T-cell (primary cell): Measurements from ENCODE around the gene CELF2. TPM values are rescaled to one million over a fixed set of nuclear protein-coding genes. Genes with fewer than 3 reads are reported as not detected.

Experiments
- ATAC-seq, 4 experiments: fragments of 200-7000 bp in 3 of 4; fragments of 150-1000 bp in 1 of 4; cut with Tn5 transposase; replicated peaks in 1 of 4; 1 replicate in 3 of 4; 2 replicates in 1 of 4; pipeline ENCODE4 v1.10.0; 2021; ENCODE audit warnings: moderate library complexity in 3 of 4, mild to moderate bottlenecking in 2 of 4, moderate number of reproducible peaks in 1 of 4
- CTCF ChIA-PET, 2 donors: fragments of 300-600 bp; sonication (Branson Sonifier 250); formaldehyde crosslinking; loops; one replicate each; lab custom pipeline; 2022; ENCODE audit warnings: antibody characterized with exemption in 2 of 2; lab: Charles Lee
- POLR2A ChIA-PET, 2 donors: fragments of 300-600 bp; sonication (Branson Sonifier 250); formaldehyde crosslinking; loops; one replicate each; lab custom pipeline; 2022; ENCODE audit warnings: antibody characterized with exemption in 2 of 2; lab: Charles Lee
- DNase-seq, 35 experiments: peaks; one replicate each; pipeline versions ENCODE4 v3.0.0 to v3.0.0-alpha.2; 2013 to 2023
- H3K27ac ChIP-seq: one replicate; pipeline ENCODE4 v1.5.1; 2013; ENCODE audit warnings: low read length
- H3K27me3 ChIP-seq, 2 experiments: replicated peaks in 1 of 2; 1 replicate in 1 of 2; 2 replicates in 1 of 2; pipeline versions ENCODE4 v1.6.1 to v1.7.0; 2013; ENCODE audit warnings: low read length in 1 of 2, mixed read lengths in 1 of 2; ENCODE audit not compliant: control insufficient read depth in 2 of 2, insufficient read depth in 2 of 2; ENCODE audit errors: extremely low read depth in 1 of 2
- H3K36me3 ChIP-seq, 2 donors: 1 replicate in 1 of 2; 2 replicates in 1 of 2; pipeline versions ENCODE4 v1.6.1 to v1.7.0; 2013; ENCODE audit warnings: low read length in 1 of 2; ENCODE audit not compliant: control insufficient read depth in 2 of 2, insufficient read depth in 1 of 2; ENCODE audit errors: extremely low read depth in 1 of 2
- H3K4me1 ChIP-seq, 2 experiments: 1 replicate in 1 of 2; 2 replicates in 1 of 2; pipeline versions ENCODE4 v1.6.1 to v1.7.0; 2013; ENCODE audit warnings: low read length in 2 of 2, mixed read lengths in 1 of 2; ENCODE audit not compliant: insufficient read depth in 2 of 2, control insufficient read depth in 1 of 2; ENCODE audit errors: extremely low read depth in 1 of 2
- H3K4me3 ChIP-seq, 2 donors: 1 replicate in 1 of 2; 2 replicates in 1 of 2; pipeline versions ENCODE4 v1.5.1 to v1.7.0; 2013; ENCODE audit warnings: mild to moderate bottlenecking in 2 of 2, low read length in 1 of 2, moderate library complexity in 1 of 2; ENCODE audit not compliant: control insufficient read depth in 1 of 2; ENCODE audit errors: extremely low read depth in 1 of 2
- H3K9me3 ChIP-seq: 2 replicates; pipeline ENCODE4 v1.7.0; 2013
- H3K27ac Mint-ChIP-seq, 2 donors: one replicate each; pipeline ENCODE4 v1.8.0; 2020 to 2021; ENCODE audit warnings: mild to moderate bottlenecking in 2 of 2, mixed read lengths in 2 of 2
- H3K27me3 Mint-ChIP-seq, 2 donors: one replicate each; pipeline ENCODE4 v1.8.0; 2021 to 2022; ENCODE audit warnings: mixed read lengths in 2 of 2
- H3K36me3 Mint-ChIP-seq: one replicate; pipeline ENCODE4 v1.8.0; 2021; ENCODE audit warnings: mixed read lengths
- H3K4me1 Mint-ChIP-seq, 3 donors: one replicate each; pipeline ENCODE4 v1.8.0; 2020 to 2022; ENCODE audit warnings: mixed read lengths in 3 of 3, mild to moderate bottlenecking in 1 of 3
- H3K4me3 Mint-ChIP-seq, 3 donors: one replicate each; pipeline ENCODE4 v1.8.0; 2020 to 2022; ENCODE audit warnings: mild to moderate bottlenecking in 3 of 3, mixed read lengths in 3 of 3, moderate library complexity in 3 of 3
- H3K9me3 Mint-ChIP-seq, 3 donors: one replicate each; pipeline ENCODE4 v1.8.0; 2020 to 2022; ENCODE audit warnings: mixed read lengths in 3 of 3
- WGBS: methylation state at CpG from one replicate; pipeline ENCODE4 v1.1.5; 2013; ENCODE audit warnings: missing lambda C conversion rate; ENCODE audit not compliant: insufficient coverage; 5-methylcytosine and 5-hydroxymethylcytosine counted together
- total RNA-seq, 35 experiments: library from RNA in 6 of 35; stranded (reverse) in 6 of 35; fragments of 120-200 nt in 1 of 35; gene quantifications; one replicate each; pipeline versions ENCODE4 v1.2.1 to v1.2.4 and lab custom pipeline; 2013 to 2026

Gene CELF2
- total RNA-seq, 5 donors from 2014 or later (not counting 1 experiment from before 2014, with no cell fraction given): 149 to 225 (median 166) TPM

DNA sequence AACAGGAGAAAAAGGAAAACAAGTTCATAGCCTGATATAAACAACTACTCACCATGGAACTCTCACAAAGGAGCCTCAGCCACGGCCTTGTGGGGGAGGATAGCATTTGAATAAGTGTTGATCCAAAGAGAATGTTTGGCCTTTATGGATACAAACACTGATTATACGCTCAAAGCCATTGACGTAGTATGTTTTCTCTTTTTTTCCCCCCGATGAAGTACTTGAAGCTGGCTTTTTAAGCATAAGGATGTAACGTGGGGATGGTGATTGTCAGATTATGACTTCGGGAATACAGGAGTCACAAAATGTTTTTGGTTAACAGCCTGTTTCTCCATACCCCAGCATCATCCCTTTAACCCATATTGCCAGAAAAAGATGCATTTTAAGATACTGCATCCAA is 39.8 kb downstream of the CELF2 start:
- Mint-ChIP-seq H3K27ac (no peak overlapping the region), H3K4me3 (no peak overlapping the region), H3K4me1 (no peaks in the 10 kb centered on the region), H3K27me3 (peaks cover 14 to 18% of the 10 kb centered on the region in 2 donors), H3K9me3 (no peaks in the 10 kb centered on the region), H3K36me3 (no peaks in the 10 kb centered on the region)
- Histone ChIP-seq H3K27me3 (peaks cover 0 to 9% of the 10 kb centered on the region in 2 experiments), H3K9me3 (no peaks in the 10 kb centered on the region), H3K4me1 (no peaks in the 10 kb centered on the region), H3K4me3 (no peak overlapping the region), H3K36me3 (no peaks in the 10 kb centered on the region), H3K27ac (no peak overlapping the region)
- ChIA-PET CTCF (no interaction called here), POLR2A (interaction anchor here in 1 of 2 donors (0.7 kb wide), 1 partner anchor 102 kb away, joined by 7 read pairs; no protein-coding TSS in a partner anchor)
- no peak for ATAC-seq
- DNase-seq: no peak
- WGBS: 94% methylated on average over 2 of the region's 6 CpGs

DNA sequence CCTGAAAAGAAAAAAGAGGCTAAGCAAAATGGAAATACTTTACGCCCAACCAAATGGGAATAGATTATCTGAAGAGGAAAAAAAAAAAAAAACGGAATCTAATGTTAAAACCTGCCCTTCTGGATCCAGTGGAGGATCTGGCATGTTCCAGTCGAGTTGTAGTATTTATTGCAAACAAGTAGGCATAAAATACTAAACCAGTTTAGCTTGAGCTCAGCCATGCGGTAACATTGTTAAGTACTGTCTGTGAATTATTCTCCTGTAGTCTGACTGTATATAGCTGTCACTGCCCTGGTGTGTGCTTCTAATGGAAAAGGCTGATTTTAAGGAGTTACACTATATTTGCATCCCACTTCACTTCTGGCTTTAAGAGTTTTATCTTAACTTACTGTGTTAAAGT is 40.3 kb downstream of the CELF2 start:
- H3K27ac Mint-ChIP-seq: no peak overlapping the region
- H3K4me3 Mint-ChIP-seq: no peak overlapping the region
- Histone ChIP-seq H3K4me1 (no peaks in the 10 kb centered on the region), H3K27ac (no peak overlapping the region), H3K36me3 (no peaks in the 10 kb centered on the region), H3K9me3 (no peaks in the 10 kb centered on the region), H3K4me3 (no peak overlapping the region), H3K27me3 (peaks cover 0 to 9% of the 10 kb centered on the region in 2 experiments)
- no peaks in the 10 kb centered on the region for H3K4me1 Mint-ChIP-seq
- no peaks in the 10 kb centered on the region for H3K9me3 Mint-ChIP-seq
- H3K36me3 Mint-ChIP-seq: no peaks in the 10 kb centered on the region
- WGBS: 93% methylated on average over 2 of the region's 4 CpGs
- CTCF ChIA-PET: no interaction called here
- POLR2A ChIA-PET: interaction anchor here in 1 of 2 donors (0.7 kb wide), 1 partner anchor 102 kb away, joined by 7 read pairs; no protein-coding TSS in a partner anchor
- ATAC-seq: no peak
- H3K27me3 Mint-ChIP-seq: peaks cover 15 to 18% of the 10 kb centered on the region in 2 donors
- DNase-seq: no peak

DNA sequence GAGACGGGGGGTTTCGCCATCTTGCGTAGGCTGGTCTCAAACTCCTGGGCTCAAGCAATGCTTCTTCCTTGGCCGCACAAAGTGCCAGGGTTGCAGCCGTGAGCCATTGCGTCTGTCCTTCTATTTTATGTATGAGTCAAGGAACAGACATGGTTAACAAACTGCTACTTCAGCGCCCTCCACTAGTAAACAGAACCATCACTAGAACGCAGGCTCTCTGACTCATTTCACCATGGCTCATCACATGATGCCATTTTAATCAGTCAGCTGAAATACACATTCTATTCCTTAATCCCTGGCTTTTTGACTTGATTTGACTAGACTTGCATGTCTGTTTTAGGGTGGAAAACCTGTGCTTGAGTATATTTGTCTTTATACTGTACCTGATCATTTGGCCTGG is 41.3 kb downstream of the CELF2 start:
- H3K4me1 Mint-ChIP-seq: no peaks in the 10 kb centered on the region
- no peak for DNase-seq
- no peaks in the 10 kb centered on the region for H3K9me3 ChIP-seq
- ATAC-seq: no peak
- no peak overlapping the region for H3K27ac Mint-ChIP-seq
- no peaks in the 10 kb centered on the region for H3K36me3 Mint-ChIP-seq
- H3K4me3 ChIP-seq: no peak overlapping the region
- no peaks in the 10 kb centered on the region for H3K4me1 ChIP-seq
- no peak overlapping the region for H3K4me3 Mint-ChIP-seq
- H3K36me3 ChIP-seq: no peaks in the 10 kb centered on the region
- 98% methylated on average over 6 of the region's 8 CpGs for WGBS
- no peaks in the 10 kb centered on the region for H3K9me3 Mint-ChIP-seq
- no peak overlapping the region for H3K27ac ChIP-seq
- peaks cover 15 to 18% of the 10 kb centered on the region in 2 donors for H3K27me3 Mint-ChIP-seq
- ChIA-PET CTCF (no interaction called here), POLR2A (interaction anchor here in 1 of 2 donors (0.7 kb wide), 1 partner anchor 156 kb away, joined by 3 read pairs; no protein-coding TSS in a partner anchor)
- H3K27me3 ChIP-seq: peaks cover 0 to 9% of the 10 kb centered on the region in 2 experiments

DNA sequence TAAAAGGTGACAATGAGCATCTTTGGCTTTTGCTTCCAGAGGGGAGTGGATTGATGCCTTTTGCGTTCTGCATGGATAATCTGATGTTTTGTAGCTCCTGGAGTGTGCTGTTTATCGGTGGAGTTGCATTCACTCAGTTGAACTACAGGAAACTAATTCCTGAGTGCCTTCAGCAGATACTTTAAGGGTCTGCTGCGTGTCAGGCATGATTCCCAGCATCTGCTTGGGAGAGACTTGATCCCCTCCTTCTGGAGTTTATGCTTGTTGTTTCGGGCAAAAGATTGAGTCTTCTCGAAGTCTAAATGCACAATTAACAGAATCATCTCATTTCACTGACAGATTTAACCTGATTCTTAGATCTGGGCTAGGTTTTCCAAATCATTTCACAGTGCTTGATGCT is 46.2 kb downstream of the CELF2 start:
- Histone ChIP-seq H3K27ac (no peak overlapping the region), H3K27me3 (peaks cover 0 to 1% of the 10 kb centered on the region in 2 experiments), H3K4me3 (no peak overlapping the region), H3K9me3 (no peaks in the 10 kb centered on the region), H3K4me1 (no peaks in the 10 kb centered on the region), H3K36me3 (no peaks in the 10 kb centered on the region)
- WGBS: 80% methylated on average over 3 of the region's 5 CpGs
- H3K36me3 Mint-ChIP-seq: no peaks in the 10 kb centered on the region
- no peak overlapping the region for H3K4me3 Mint-ChIP-seq
- H3K9me3 Mint-ChIP-seq: no peaks in the 10 kb centered on the region
- POLR2A ChIA-PET: no interaction called here
- ATAC-seq (no peak), DNase-seq (no peak)
- CTCF ChIA-PET: no interaction called here
- no peak overlapping the region for H3K27ac Mint-ChIP-seq
- no peaks in the 10 kb centered on the region for H3K4me1 Mint-ChIP-seq
- peaks cover 13 to 15% of the 10 kb centered on the region in 2 donors for H3K27me3 Mint-ChIP-seq

DNA sequence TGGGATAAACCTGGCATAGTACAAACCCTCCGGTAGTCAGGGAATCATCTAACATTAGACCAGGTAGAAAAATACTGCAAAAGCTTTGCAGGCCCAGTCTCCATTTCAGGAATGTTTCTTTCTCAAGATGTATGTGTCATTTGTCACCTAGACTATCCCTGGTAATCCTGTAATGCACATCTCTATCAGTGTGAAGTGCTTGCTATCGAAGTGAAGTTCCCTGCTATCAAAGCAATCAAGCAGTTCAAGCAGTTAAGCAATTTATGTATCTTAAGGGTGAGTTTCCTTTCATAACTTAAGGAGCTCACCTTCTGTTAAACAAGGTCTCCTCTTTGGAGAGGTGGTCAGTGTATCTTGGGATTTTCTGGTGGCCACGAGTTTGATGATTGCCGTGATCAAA is 47.2 kb downstream of the CELF2 start:
- CTCF ChIA-PET: interaction anchor here in 1 of 2 donors (0.9 kb wide), 1 partner anchor 21 kb away, joined by 4 read pairs; no protein-coding TSS in a partner anchor

GRCh38 chr10:11065567-11065966 is 47.9 kb downstream of the CELF2 start:
- H3K27ac Mint-ChIP-seq: no peak overlapping the region
- ChIA-PET POLR2A (no interaction called here), CTCF (interaction anchor here in 1 of 2 donors (0.9 kb wide), 1 partner anchor 21 kb away, joined by 4 read pairs; no protein-coding TSS in a partner anchor)
- H3K4me1 Mint-ChIP-seq: no peaks in the 10 kb centered on the region
- H3K27me3 Mint-ChIP-seq: peaks cover 5 to 12% of the 10 kb centered on the region in 2 donors
- ATAC-seq: no peak
- H3K4me1 ChIP-seq: no peaks in the 10 kb centered on the region
- no peaks in the 10 kb centered on the region for H3K36me3 Mint-ChIP-seq
- no peaks in the 10 kb centered on the region for H3K36me3 ChIP-seq
- no peak overlapping the region for H3K4me3 ChIP-seq
- 83% methylated on average over 3 of the region's 4 CpGs for WGBS
- no peaks in the 10 kb centered on the region for H3K27me3 ChIP-seq
- H3K27ac ChIP-seq: no peak overlapping the region
- no peaks in the 10 kb centered on the region for H3K9me3 Mint-ChIP-seq
- no peak overlapping the region for H3K4me3 Mint-ChIP-seq
- H3K9me3 ChIP-seq: no peaks in the 10 kb centered on the region
- no peak for DNase-seq

More for the DNA sequence above, 47.2 kb downstream of the CELF2 start:
- Histone ChIP-seq H3K9me3 (no peaks in the 10 kb centered on the region), H3K27ac (no peak overlapping the region), H3K27me3 (no peaks in the 10 kb centered on the region), H3K4me3 (no peak overlapping the region), H3K4me1 (no peaks in the 10 kb centered on the region), H3K36me3 (no peaks in the 10 kb centered on the region)
- no peak overlapping the region for H3K4me3 Mint-ChIP-seq
- no peak overlapping the region for H3K27ac Mint-ChIP-seq
- H3K9me3 Mint-ChIP-seq: no peaks in the 10 kb centered on the region
- no peaks in the 10 kb centered on the region for H3K4me1 Mint-ChIP-seq
- H3K27me3 Mint-ChIP-seq: peaks cover 5 to 15% of the 10 kb centered on the region in 2 donors
- ATAC-seq (no peak), DNase-seq (no peak)
- no peaks in the 10 kb centered on the region for H3K36me3 Mint-ChIP-seq
- WGBS: 76% methylated on average over 3 of the region's 4 CpGs
- POLR2A ChIA-PET: no interaction called here
